SK-N-SH (cell line): ENCODE measurements around the gene CFAP52. TPM values are rescaled to one million over a fixed set of nuclear protein-coding genes. Genes with fewer than 3 reads are reported as not detected.
"Not testable (repeated sequence)": the region's sequence is repeated elsewhere in the genome, so short reads cannot be mapped to it uniquely, and the experiment has no call there.

Experiments used
- CTCF ChIA-PET: fragments of 300-600, 350-600 bp; formaldehyde crosslinking; extraction: SDS; loops from one replicate; lab custom pipeline; 2021; lab: Yijun Ruan, JAX
- POLR2A ChIA-PET: fragments of 350-600 bp; sonication (Branson Sonifier 250); formaldehyde crosslinking; extraction: SDS; loops from one replicate; lab custom pipeline; 2020; ENCODE audit warnings: antibody characterized with exemption, inconsistent platforms; lab: Yijun Ruan, JAX
- DNase-seq: peaks from one replicate; pipeline ENCODE4 v3.0.0; 2012
- H2AFZ ChIP-seq: fragments of 200-600 bp; sonication (generic); 2 replicates; pipeline ENCODE4 v1.8.1; 2016; ENCODE audit warnings: antibody characterized with exemption, mild to moderate bottlenecking, low read depth
- H3F3A ChIP-seq: fragments of 200-600 bp; sonication (generic); replicated peaks from 2 replicates; pipeline ENCODE3; 2016; ENCODE audit warnings: antibody characterized with exemption, mild to moderate bottlenecking; ENCODE audit not compliant: insufficient read depth
- H3K27ac ChIP-seq, 2 experiments: fragments of 200-500 bp in 1 of 2; fragments of 200-600 bp in 1 of 2; sonication (Bioruptor generic) in 1 of 2; sonication (generic), shearing (Covaris generic) in 1 of 2; 2 replicates each; pipeline versions ENCODE4 v1.5.1 to v1.6.1; 2014 to 2016; ENCODE audit warnings: low read depth in 2 of 2, inconsistent platforms in 1 of 2, low read length in 1 of 2, mild to moderate bottlenecking in 1 of 2, mixed read lengths in 1 of 2
- H3K27me3 ChIP-seq: fragments of 200-600 bp; sonication (generic), shearing (Covaris generic); 2 replicates; pipeline ENCODE4 v1.6.1; 2016; ENCODE audit warnings: mixed run types; ENCODE audit not compliant: insufficient read depth
- H3K36me3 ChIP-seq, 2 experiments: fragments of 200-500 bp in 1 of 2; fragments of 200-600 bp in 1 of 2; sonication (Bioruptor generic) in 1 of 2; sonication (generic) in 1 of 2; replicated peaks in 1 of 2; 2 replicates each; pipeline versions ENCODE3 to v1.5.1; 2014 to 2016; ENCODE audit warnings: low read length in 1 of 2, mild to moderate bottlenecking in 1 of 2; ENCODE audit not compliant: insufficient read depth in 2 of 2, control insufficient read depth in 1 of 2
- H3K4me1 ChIP-seq, 2 experiments: fragments of 200-500 bp in 1 of 2; fragments of 200-600 bp in 1 of 2; sonication (Bioruptor generic) in 1 of 2; sonication (generic), shearing (Covaris generic) in 1 of 2; 2 replicates each; pipeline versions ENCODE4 v1.5.1 to v1.6.1; 2014 to 2016; ENCODE audit warnings: low read depth in 1 of 2, low read length in 1 of 2, mixed run types in 1 of 2; ENCODE audit not compliant: insufficient read depth in 2 of 2, control insufficient read depth in 1 of 2
- H3K4me2 ChIP-seq: fragments of 200-600 bp; sonication (generic), shearing (Covaris generic); 2 replicates; pipeline ENCODE4 v1.6.1; 2017; ENCODE audit warnings: mixed run types
- H3K4me3 ChIP-seq, 2 experiments: fragments of 200-500 bp in 1 of 2; fragments of 200-600 bp in 1 of 2; sonication (Bioruptor generic) in 1 of 2; sonication (generic), shearing (Covaris generic) in 1 of 2; 2 replicates each; pipeline versions ENCODE4 v1.5.1 to v1.8.1; 2014 to 2016; ENCODE audit warnings: low read depth in 2 of 2, inconsistent platforms in 1 of 2, low read length in 1 of 2, mild to moderate bottlenecking in 1 of 2, mixed read lengths in 1 of 2, moderate library complexity in 1 of 2
- H3K79me2 ChIP-seq: fragments of 200-600 bp; sonication (generic); 2 replicates; pipeline ENCODE4 v1.8.1; 2017; ENCODE audit warnings: mild to moderate bottlenecking; ENCODE audit not compliant: insufficient read depth
- H3K9ac ChIP-seq: fragments of 200-600 bp; sonication (generic); 2 replicates; pipeline ENCODE4 v1.6.1; 2017; ENCODE audit warnings: mixed run types
- H3K9me2 ChIP-seq: fragments of 200-600 bp; sonication (generic); 2 replicates; pipeline ENCODE4 v1.6.1; 2017; ENCODE audit warnings: mixed run types
- H3K9me3 ChIP-seq: fragments of 200-600 bp; sonication (generic); 2 replicates; pipeline ENCODE4 v1.6.1; 2017; ENCODE audit warnings: mixed run types, mild to moderate bottlenecking, moderate library complexity
- H4K20me1 ChIP-seq: fragments of 200-600 bp; sonication (generic); 2 replicates; pipeline ENCODE4 v1.6.1; 2017; ENCODE audit warnings: mild to moderate bottlenecking, mixed run types; ENCODE audit not compliant: insufficient read depth
- CHD2 ChIP-seq: fragments of 150-350 bp; IDR thresholded peaks from 2 replicates; pipeline ENCODE4 v1.6.1; 2018; ENCODE audit warnings: low read length; ENCODE audit not compliant: partially characterized antibody
- EP300 ChIP-seq, 2 experiments: IDR thresholded peaks; 2 replicates each; pipeline versions ENCODE4 v1.4.0 to v1.6.1; 2012; ENCODE audit warnings: borderline replicate concordance in 1 of 2, low read depth in 1 of 2, low read length in 1 of 2
- GATA2 ChIP-seq: sonication (generic); formaldehyde crosslinking; IDR thresholded peaks from 2 replicates; pipeline ENCODE4 v1.5.0; 2020; ENCODE audit warnings: mild to moderate bottlenecking, missing genetic modification reagents
- IRF3 ChIP-seq: fragments of 150-350 bp; IDR thresholded peaks from 2 replicates; pipeline ENCODE4 v1.6.1; 2016; ENCODE audit warnings: mild to moderate bottlenecking, low read depth, low read length
- JUND ChIP-seq: IDR thresholded peaks from 2 replicates; pipeline ENCODE4 v1.4.0; 2012
- MAX ChIP-seq: IDR thresholded peaks from 2 replicates; pipeline ENCODE4 v1.4.0; 2012; ENCODE audit warnings: low read depth
- MXI1 ChIP-seq: IDR thresholded peaks from 2 replicates; pipeline ENCODE4 v1.6.1; 2012; ENCODE audit warnings: mild to moderate bottlenecking, low read depth, low read length, improper control_type of control experiment
- PBX3 ChIP-seq: IDR thresholded peaks from 2 replicates; pipeline ENCODE4; 2012
- POLR2AphosphoS5 ChIP-seq: IDR thresholded peaks from 2 replicates; pipeline ENCODE4 v1.6.1; 2012; ENCODE audit warnings: low read depth, low read length
- RAD21 ChIP-seq: IDR thresholded peaks from 2 replicates; pipeline ENCODE4 v1.6.1; 2012; ENCODE audit warnings: mild to moderate bottlenecking, low read length
- RFX5 ChIP-seq: IDR thresholded peaks from 2 replicates; pipeline ENCODE4 v1.6.1; 2012; ENCODE audit warnings: mild to moderate bottlenecking, improper control_type of control experiment, low read length
- RXRA ChIP-seq: IDR thresholded peaks from 2 replicates; pipeline ENCODE4 v1.4.0; 2012; ENCODE audit warnings: low read depth, mild to moderate bottlenecking, borderline replicate concordance
- SMC3 ChIP-seq: IDR thresholded peaks from 2 replicates; pipeline ENCODE4 v1.6.1; 2012; ENCODE audit warnings: low read depth, low read length, improper control_type of control experiment
- USF2 ChIP-seq: fragments of 150-350 bp; IDR thresholded peaks from 2 replicates; pipeline ENCODE4 v1.6.1; 2017; ENCODE audit warnings: antibody characterized with exemption, low read length, low read depth, borderline replicate concordance
- YY1 ChIP-seq: IDR thresholded peaks from 2 replicates; pipeline ENCODE4 v1.4.0; 2012; ENCODE audit warnings: low read depth, mild to moderate bottlenecking
- ZBTB33 ChIP-seq: IDR thresholded peaks from 2 replicates; pipeline ENCODE4 v1.4.0; 2012; ENCODE audit warnings: low read depth, borderline replicate concordance
- WGBS: methylation state at CpG from one replicate; pipeline ENCODE4 v1.1.6; 2017; ENCODE audit warnings: low lambda C conversion rate; 5-methylcytosine and 5-hydroxymethylcytosine counted together
- polyA plus RNA-seq, 3 experiments: library from polyadenylated mRNA; depleted of rRNA; stranded (reverse); fragments of >200 nt; gene quantifications; 2 replicates each; pipeline ENCODE4 v1.2.3, GENCODE V29; 2012

The CFAP52 gene
- polyA plus RNA-seq, 1 of the 3 experiments (the other 2 are of a cell fraction): 0.26 TPM

- WGBS: 43% methylated on average over 4 of the region's 4 CpGs
- no peak overlapping the region for H3K4me2 ChIP-seq
- no peaks in the 10 kb centered on the region for H3F3A ChIP-seq
- CTCF ChIA-PET: interaction anchor here (3.5 kb wide), 1 partner anchor 21 kb away, joined by 16 read pairs; the partner anchor contains the start of gene CFAP52
- POLR2A ChIA-PET: no interaction called here
- no peaks in the 10 kb centered on the region for H3K36me3 ChIP-seq
- no peaks in the 10 kb centered on the region; the same call in 1 of the 2 replicates for H3K27me3 ChIP-seq
- H3K27ac ChIP-seq: no peak overlapping the region
- TF ChIP-seq ZBTB33 (no peak), YY1 (no peak), RAD21 (no peak), JUND (no peak), CHD2 (no peak), EP300 (IDR thresholded peaks at IDR 0.05; ENCODE audit: borderline replicate concordance in 1 of 2, low read depth in 1 of 2, low read length in 1 of 2) (no peak), RXRA (no peak), POLR2AphosphoS5 (no peak), GATA2 (CRISPR knock-in tag) (no peak), PBX3 (no peak), IRF3 (no peak), SMC3 (no peak), MAX (no peak), MXI1 (no peak), RFX5 (no peak), USF2 (no peak)
- no peak overlapping the region for H3K9ac ChIP-seq
- no peaks in the 10 kb centered on the region for H3K79me2 ChIP-seq
- H3K4me3 ChIP-seq: no peak overlapping the region
- DNase-seq: no peak
- H3K4me1 ChIP-seq: no peaks in the 10 kb centered on the region
- no peaks in the 10 kb centered on the region for H3K9me3 ChIP-seq
- no peaks in the 10 kb centered on the region for H3K9me2 ChIP-seq
- no peaks in the 10 kb centered on the region for H4K20me1 ChIP-seq
- no peak overlapping the region for H2AFZ ChIP-seq
Measured at GRCh38 chr17:9598661-9599060, 22.2 kb downstream of the CFAP52 start.

GRCh38 chr17:9604583-9604982, 28.1 kb downstream of the CFAP52 start:
- H3F3A ChIP-seq, H3K9me2 ChIP-seq, H3K4me3 ChIP-seq, H3K4me1 ChIP-seq, POLR2A ChIA-PET, DNase-seq, H3K27me3 ChIP-seq, H3K27ac ChIP-seq, H3K79me2 ChIP-seq, H2AFZ ChIP-seq, H3K9ac ChIP-seq, H4K20me1 ChIP-seq, H3K4me2 ChIP-seq, H3K9me3 ChIP-seq, H3K36me3 ChIP-seq, CTCF ChIA-PET: not testable (repeated sequence)
- WGBS: 35% methylated on average over 5 of the region's 5 CpGs
